Measurements from ENCODE around the gene PCDHA11.
"Not testable (repeated sequence)": the region's sequence is repeated elsewhere in the genome, so short reads cannot be mapped to it uniquely, and the experiment has no call there.

Gene PCDHA11

DNA sequence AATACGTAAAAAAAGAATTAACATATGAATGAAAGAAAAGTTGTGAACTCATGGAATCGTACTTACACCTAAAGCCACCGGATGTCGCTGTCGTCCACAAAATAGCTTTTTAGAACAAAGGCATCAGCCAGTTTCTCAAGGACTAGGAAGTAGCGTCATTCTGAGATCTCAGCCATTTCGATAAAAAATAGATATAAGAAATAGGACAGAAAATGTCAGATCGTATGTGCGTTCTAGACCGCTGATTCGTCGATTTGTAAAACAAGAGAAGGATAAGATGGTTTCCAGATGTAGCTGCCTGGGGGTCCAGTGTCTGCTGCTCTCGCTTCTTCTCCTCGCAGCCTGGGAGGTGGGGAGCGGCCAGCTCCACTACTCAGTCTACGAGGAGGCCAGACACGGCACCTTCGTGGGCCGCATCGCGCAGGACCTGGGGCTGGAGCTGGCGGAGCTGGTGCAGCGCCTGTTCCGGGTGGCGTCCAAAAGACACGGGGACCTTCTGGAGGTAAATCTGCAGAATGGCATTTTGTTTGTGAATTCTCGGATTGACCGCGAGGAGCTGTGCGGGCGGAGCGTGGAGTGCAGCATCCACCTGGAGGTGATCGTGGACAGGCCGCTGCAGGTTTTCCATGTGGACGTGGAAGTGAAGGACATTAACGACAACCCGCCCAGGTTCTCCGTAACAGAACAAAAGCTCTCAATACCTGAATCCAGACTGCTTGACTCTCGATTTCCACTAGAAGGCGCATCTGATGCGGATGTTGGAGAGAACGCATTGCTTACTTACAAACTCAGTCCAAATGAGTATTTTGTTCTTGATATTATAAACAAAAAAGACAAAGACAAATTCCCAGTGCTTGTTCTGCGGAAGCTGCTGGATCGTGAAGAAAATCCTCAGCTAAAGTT lies 12.7 kb upstream of the PCDHA11 start, which contains the start of gene PCDHA10:
Gene PCDHA10, plus strand, starts transcription at position 126 of the 903 bp plus-strand sequence. Its CDS starts 152 bp downstream, at position 278.
- DNase-seq: no peak

DNA sequence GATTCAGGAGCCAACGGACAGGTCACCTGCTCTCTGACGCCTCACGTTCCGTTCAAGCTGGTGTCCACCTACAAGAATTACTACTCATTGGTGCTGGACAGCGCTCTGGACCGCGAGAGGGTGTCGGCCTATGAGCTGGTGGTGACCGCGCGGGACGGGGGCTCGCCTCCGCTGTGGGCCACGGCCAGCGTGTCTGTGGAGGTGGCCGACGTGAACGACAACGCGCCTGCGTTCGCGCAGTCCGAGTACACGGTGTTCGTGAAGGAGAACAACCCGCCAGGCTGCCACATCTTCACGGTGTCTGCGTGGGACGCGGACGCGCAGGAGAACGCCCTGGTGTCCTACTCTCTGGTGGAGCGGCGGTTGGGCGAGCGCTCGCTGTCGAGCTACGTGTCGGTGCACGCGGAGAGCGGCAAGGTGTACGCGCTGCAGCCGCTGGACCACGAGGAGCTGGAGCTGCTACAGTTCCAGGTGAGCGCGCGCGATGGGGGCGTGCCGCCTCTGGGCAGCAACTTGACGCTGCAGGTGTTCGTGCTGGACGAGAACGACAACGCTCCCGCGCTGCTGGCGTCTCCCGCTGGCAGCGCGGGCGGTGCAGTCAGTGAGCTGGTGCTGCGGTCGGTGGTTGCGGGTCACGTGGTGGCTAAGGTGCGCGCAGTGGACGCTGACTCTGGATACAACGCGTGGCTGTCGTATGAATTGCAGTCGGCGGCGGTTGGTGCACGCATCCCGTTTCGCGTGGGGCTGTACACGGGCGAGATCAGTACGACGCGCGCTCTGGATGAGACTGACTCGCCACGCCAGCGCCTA lies 11.4 kb upstream of the PCDHA11 start:
- DNase-seq: no peak

DNA sequence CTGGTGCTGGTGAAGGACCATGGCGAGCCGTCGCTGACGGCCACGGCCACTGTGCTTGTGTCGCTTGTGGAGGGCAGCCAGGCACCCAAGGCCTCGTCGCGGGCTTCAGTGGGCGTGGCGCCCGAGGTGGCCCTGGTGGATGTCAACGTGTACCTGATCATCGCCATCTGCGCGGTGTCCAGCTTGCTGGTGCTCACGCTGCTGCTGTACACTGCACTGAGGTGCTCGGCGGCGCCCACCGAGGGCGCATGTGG lies 10.8 kb upstream of the PCDHA11 start:
- DNase-seq: no peak

DNA sequence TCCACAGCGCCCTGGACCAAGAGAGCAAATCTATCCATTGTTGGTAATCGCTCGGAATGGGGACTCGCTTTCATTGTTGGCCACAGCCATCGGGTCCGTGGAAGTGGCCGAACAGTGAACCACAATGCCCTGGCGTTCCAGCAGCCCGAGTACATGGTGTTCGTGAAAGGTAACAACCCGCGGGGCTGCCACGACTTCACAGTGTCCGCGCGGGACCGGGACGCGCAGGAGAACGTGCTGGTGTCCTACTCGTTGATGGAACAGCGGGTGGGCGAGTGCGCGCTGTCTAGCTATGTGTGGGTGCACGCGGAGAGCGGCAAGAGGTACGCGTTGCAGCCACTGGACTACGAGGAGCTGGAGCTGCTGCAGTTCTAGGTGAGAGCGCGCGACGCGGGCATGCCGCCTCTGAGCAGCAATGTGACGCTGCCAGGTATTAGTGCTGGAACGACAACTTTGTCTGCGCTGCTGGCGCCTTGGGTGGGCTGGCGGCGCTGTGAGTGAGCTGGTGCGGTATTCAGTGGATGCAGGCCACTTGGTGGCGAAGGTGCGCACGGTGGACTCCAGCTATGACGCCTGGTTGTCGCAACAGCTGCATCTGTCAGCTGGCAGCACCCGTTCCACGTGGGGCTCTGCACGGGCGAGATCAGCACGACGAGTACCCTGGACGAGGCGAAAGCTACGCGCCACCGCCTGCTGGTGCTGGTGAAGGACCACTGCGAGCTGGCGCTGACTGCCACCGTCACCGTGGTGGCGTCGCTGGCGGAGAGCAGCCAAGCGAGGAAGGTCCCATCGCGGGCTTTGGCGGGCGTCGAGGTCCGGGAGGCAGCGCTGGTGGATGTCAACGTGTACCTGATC lies 6.1 kb upstream of the PCDHA11 start:
- DNase-seq: no peak

DNA sequence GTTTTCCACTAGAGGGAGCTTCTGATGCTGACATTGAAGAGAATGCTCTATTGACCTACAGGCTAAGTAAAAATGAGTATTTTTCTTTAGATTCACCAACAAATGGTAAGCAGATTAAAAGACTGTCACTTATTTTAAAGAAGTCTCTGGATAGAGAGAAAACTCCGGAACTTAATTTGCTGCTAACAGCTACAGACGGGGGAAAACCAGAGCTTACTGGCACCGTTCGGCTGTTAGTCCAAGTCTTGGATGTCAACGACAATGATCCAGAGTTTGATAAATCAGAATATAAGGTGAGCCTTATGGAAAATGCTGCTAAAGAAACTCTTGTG lies 764 bp downstream of the PCDHA11 start:
- no peak for DNase-seq

DNA sequence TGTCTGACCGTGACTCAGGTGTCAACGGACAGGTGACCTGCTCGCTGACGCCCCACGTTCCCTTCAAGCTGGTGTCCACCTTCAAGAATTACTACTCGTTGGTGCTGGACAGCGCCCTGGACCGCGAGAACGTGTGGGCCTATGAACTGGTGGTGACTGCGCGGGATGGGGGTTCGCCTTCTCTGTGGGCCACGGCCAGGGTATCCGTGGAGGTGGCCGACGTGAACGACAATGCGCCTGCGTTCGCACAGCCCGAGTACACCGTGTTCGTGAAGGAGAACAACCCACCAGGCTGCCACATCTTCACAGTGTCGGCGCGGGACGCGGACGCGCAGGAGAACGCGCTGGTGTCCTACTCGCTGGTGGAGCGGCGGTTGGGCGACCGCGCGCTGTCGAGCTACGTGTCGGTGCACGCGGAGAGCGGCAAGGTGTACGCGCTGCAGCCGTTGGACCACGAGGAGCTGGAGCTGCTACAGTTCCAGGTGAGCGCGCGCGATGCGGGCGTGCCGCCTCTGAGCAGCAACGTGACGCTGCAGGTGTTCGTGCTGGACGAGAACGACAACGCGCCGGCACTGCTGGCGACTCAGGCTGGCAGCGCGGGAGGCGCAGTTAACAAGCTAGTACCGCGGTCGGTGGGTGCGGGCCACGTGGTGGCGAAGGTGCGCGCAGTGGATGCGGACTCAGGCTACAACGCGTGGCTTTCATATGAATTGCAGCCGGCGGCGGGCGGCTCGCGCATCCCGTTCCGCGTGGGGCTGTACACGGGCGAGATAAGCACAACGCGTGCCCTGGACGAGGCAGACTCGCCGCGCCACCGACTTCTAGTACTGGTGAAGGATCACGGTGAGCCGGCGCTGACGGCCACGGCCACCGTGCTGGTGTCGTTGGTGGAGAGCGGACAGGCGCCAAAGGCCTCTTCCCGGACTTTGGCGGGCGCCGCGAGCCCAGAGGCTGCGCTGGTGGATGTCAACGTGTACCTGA lies 1.8 kb downstream of the PCDHA11 start:
- DNase-seq: no peak

DNA sequence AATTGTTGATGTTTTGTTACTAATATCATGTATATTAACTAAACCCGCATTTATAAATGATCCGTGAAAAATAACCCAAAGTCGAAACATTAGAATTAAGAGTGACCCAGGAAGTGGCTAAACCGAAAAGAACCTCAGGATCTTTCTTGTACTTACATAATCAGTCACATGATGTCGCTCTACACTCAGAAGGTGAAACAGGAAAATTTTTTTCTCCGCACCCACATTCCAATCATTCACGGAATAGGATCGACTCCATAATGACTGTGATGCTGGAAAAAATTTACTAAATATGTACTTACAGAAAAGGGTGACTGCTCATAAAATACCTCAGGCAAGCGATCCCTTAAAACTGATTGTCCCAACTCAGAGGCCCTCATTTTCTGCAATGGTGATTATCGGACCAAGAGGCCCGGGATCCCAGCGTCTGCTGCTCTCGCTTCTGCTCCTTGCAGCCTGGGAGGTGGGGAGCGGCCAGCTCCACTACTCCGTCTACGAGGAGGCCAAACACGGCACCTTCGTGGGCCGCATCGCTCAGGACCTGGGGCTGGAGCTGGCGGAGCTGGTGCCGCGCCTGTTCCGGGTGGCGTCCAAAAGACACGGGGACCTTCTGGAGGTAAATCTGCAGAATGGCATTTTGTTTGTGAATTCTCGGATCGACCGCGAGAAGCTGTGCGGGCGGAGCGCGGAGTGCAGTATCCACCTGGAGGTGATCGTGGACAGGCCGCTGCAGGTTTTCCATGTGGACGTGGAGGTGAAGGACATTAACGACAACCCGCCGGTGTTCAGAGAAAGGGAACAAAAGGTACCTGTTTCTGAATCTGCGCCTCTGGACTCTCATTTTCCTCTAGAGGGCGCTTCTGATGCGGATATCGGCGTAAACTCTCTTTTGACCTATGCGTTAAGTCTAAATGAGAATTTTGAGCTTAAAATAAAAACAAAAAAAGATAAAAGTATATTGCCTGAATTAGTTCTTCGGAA lies 6.6 kb downstream of the PCDHA11 start, which contains the start of gene PCDHA12:
Gene PCDHA12, plus strand, starts transcription at position 224 of the 981 bp plus-strand sequence. Its CDS starts 165 bp downstream, at position 389.
- DNase-seq: no peak

DNA sequence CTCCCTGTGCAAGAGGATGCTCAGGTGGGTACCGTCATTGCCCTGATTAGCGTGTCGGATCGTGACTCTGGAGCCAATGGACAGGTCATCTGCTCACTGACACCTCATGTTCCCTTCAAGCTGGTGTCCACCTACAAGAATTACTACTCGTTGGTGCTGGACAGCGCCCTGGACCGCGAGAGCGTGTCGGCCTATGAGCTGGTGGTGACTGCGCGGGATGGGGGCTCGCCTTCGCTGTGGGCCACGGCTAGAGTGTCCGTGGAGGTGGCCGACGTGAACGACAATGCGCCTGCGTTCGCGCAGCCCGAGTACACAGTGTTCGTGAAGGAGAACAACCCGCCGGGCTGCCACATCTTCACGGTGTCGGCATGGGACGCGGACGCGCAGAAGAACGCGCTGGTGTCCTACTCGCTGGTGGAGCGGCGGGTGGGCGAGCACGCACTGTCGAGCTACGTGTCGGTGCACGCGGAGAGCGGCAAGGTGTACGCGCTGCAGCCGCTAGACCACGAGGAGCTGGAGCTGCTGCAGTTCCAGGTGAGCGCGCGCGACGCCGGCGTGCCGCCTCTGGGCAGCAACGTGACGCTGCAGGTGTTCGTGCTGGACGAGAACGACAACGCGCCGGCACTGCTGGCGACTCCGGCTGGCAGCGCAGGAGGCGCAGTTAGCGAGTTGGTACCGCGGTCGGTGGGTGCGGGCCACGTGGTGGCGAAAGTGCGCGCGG lies 7.9 kb downstream of the PCDHA11 start:
- not testable (repeated sequence) for DNase-seq

DNA sequence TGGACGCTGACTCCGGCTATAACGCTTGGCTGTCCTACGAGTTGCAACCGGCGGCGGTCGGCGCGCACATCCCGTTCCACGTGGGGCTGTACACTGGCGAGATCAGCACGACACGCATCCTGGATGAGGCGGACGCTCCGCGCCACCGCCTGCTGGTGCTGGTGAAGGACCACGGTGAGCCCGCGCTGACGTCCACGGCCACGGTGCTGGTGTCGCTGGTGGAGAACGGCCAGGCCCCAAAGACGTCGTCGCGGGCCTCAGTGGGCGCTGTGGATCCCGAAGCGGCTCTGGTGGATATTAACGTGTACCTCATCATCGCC lies 8.5 kb downstream of the PCDHA11 start:
- no peak for DNase-seq

DNA sequence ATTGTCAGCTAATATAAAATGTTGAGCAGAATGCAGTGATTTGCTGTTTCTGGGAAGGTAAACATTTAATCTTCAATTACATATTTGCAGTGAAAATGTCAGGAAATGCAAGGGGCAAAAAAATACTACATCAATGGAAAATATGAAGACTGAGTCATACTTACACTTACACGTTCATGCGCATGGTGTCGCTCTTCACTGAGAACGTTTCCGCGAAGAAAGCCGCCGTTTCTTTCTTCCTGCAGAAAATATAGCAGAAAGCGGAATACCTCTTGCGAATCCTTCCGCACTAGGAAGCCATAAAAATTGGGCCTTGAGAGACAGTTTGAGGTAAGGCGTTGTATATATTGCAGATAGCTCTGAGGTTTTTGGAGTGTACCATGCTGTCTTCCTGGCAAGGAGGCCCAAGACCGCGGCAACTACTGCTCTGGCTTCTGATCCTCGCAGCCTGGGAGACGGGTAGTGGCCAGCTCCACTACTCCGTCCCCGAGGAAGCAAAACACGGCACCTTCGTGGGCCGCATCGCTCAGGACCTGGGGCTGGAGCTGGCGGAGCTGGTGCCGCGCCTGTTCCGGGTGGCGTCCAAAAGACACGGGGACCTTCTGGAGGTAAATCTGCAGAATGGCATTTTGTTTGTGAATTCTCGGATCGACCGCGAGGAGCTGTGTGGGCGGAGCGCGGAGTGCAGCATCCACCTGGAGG lies 13.3 kb downstream of the PCDHA11 start, which contains the start of gene PCDHA13:
Gene PCDHA13, plus strand, starts transcription at position 236 of the 702 bp plus-strand sequence. Its CDS starts 145 bp downstream, at position 381.
- no peak for DNase-seq

DNA sequence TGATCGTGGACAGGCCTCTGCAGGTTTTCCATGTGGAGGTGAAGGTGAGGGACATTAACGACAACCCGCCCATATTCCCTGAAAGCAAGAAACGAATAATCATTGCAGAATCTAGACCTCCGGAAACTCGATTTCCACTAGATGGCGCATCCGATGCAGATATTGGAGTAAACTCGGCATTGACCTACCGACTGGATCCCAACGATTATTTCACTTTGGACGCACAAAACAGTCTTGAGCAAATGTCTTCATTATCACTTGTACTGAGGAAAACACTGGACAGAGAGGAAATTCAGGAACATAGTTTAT lies 13.8 kb downstream of the PCDHA11 start:
- DNase-seq: no peak

DNA sequence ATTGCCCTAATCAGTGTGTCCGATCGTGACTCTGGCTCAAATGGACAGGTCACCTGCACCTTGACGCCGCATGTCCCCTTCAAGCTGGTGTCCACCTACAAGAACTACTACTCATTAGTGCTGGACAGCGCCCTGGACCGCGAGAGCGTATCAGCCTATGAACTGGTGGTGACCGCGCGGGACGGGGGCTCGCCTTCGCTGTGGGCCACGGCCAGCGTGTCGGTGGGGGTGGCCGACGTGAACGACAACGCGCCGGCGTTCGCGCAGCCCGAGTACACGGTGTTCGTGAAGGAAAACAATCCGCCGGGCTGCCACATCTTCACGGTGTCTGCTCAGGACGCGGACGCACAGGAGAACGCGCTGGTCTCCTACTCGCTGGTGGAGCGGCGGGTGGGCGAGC lies 14.6 kb downstream of the PCDHA11 start:
- no peak for DNase-seq

DNA sequence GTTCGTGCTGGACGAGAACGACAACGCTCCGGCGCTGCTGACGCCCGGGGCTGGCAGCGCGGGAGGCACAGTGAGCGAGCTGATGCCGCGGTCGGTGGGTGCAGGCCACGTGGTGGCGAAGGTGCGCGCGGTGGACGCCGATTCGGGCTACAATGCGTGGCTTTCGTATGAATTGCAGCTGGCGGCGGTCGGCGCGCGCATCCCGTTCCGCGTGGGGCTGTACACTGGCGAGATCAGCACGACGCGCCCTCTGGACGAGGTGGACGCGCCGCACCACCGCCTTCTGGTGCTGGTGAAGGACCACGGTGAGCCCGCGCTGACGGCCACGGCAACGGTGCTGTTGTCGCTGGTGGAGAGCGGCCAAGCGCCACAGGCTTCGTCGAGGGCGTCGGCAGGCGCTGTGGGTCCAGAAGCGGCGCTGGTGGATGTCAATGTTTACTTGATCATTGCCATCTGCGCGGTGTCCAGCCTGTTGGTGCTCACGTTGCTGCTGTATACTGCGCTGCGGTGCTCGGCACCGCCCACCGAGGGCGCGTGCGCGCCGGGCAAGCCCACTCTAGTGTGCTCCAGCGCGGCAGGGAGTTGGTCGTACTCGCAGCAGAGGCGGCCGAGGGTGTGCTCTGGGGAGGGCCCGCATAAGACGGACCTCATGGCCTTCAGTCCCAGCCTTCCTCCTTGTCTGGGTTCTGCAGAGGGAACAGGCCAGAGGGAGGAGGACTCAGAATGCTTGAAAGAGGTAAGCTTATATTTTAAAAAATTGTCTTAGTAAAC lies 15.4 kb downstream of the PCDHA11 start:
- DNase-seq: no peak

DNA sequence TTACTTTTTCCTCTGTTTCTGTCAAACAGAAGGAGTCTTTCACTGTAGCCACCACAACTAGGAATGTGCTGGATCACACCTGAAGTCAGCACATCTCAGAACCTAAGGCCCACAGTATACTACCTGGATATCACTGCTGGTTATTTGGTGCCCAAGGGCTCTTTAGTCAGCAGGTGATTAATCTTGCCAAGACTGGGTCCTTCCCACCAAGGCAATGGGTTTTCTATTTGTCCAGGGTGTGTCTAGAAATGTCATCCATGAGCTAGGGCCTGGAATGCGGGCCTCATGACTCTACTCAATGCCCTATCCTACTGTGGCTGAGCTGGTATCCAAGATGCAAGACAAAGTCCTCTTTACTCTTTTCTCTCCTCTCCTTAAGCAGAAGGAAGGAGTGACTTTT lies 47.6 kb downstream of the PCDHA11 start:
- DNase-seq: no peak

Measured in CD4-positive, alpha-beta T cell treated with Interleukin-21 for 1 hour (primary cell).